Measurements from ENCODE around the gene PSMD11.
"Not testable (repeated sequence)": the region's sequence is repeated elsewhere in the genome, so short reads cannot be mapped to it uniquely, and the experiment has no call there.

The PSMD11 gene

DNA sequence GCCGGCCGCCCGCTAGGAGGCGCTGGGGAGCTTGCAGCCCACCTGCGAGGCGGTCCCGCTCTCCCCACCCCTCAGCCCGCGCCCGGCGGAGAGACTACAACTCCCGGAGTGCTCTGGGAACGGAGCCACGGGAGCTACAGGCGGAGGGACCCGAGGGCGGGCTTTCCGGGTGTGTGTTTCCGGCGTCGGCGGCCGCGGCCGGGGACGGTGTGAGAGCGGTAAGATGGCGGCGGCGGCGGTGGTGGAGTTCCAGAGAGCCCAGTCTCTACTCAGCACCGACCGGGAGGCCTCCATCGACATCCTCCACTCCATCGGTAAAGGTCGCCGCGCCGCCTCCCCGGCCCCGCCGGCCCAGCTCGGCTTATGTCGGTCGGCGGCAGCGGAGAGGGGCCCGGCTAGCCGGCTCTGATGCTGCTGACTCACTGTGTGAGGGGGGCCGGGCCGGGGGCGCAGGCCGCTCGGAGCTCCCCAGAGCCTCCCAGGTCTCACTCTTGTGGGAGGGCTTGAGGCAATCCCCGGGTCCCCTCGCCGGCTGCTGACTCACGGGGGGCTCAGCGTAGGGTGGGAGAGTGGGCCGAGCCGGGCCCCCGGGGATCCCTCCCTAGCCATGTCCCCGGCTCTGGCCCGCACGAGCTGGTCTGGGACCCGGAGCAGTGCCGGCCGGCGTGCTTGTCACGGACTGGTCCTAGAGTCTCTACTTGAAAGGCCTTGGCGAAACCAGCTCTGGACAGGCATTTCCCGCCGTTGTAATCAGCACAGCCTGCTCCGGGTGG is at the start of gene PSMD11:
Gene PSMD11 (plus strand): TSS at position 210 of the 773 bp plus-strand sequence. CDS start 14 bp downstream, at position 224.
- in situ Hi-C loops (cut with MboI; ENCODE audit: low sequenced_read_pairs): no loop called here

DNA sequence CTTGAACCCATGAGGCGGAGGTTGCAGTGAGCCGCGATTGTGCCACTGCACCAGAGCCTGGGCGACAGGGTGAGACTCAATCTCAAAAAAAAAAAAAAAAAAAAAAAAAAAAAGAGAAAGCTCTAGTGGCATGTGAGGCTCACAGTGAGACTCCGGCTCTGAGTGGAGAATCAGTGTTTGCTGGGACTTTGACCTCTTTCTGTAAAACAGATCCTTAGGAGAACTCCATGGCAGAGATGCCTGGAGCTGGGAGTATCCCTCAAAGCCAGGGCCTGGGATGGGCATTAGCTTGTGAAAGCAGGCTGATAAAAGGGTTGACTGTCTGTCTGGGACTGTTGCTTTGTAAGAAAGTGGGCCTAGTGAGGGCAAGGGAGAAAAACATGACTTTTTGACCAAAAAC is 48.0 kb upstream of the PSMD11 start:
- in situ Hi-C loops (cut with MboI; ENCODE audit: low sequenced_read_pairs): no loop called here

DNA sequence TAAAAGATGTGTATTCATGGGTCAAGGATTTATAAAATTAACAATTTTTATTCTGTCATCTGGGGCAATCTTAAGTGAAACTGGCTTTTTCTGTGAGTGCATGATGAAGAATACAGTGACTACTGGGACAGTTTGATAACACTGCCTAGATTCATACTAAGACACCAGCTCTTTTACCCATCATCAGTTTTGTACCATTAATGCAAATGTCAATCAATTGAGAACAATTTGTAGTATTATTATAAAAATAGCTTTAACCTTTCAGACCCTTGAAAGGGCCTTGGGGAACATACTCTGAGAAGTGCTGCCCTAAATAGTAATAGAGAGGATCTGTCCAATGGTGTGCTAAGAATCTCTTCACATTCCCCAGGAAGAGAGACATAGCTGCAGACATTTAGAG is 45.4 kb upstream of the PSMD11 start:
- in situ Hi-C loops (cut with MboI; ENCODE audit: low sequenced_read_pairs): no loop called here

DNA sequence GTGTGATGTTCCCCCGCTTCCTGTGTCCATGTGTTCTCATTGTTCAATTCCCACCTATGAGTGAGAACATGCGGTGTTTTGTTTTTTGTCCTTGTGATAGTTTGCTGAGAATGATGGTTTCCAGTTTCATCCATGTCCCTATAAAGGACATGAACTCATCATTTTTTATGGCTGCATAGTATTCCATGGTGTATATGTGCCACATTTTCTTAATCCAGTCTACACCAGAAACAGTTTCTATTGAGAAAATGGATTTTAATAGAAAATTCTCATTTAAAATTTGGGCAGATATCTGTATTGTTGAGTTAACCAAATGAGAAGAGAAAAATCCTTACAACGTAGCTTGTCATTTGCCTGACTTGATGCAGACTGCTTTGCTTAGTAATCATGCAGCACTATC is 34.2 kb upstream of the PSMD11 start:
- in situ Hi-C loops (cut with MboI; ENCODE audit: low sequenced_read_pairs): not testable (repeated sequence)

DNA sequence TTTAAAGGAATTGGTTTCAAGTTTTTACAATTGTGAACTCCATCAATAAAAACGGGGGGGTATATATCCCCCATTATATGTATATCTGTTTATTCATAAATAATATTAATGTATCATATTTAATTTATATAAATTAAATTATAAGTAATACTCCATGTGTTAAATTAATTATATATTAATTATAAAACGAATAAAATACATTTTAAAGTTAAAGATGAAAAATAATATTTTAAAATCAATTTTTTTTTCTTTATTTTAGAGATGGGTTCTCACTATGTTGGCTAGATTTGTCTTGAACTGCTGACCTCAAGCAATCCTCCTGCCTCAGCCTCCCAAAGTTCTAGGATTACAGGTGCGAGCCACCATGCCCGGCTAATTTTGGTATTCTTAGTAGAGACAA is 17.4 kb upstream of the PSMD11 start:
- in situ Hi-C loops (cut with MboI; ENCODE audit: low sequenced_read_pairs): no loop called here

DNA sequence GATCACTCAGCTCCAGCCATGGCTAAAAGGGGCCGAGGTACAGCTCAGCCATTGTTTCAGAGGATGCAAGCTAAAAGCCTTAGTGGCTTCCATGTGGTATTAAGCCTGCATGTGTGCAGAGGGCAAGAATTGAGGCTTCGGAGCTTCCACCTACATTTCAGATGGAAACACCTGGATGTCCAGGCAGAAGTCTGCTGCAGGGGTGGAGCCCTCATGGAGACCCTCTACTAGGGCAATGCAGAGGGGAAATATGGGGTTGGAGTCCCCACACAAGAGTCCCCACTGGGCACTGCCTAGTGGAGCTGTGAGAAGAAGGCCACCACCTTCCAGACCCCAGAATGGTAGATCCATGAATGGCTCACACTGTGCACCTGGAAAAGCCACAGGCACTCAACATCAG is 14.7 kb upstream of the PSMD11 start:
- in situ Hi-C loops (cut with MboI; ENCODE audit: low sequenced_read_pairs): no loop called here

DNA sequence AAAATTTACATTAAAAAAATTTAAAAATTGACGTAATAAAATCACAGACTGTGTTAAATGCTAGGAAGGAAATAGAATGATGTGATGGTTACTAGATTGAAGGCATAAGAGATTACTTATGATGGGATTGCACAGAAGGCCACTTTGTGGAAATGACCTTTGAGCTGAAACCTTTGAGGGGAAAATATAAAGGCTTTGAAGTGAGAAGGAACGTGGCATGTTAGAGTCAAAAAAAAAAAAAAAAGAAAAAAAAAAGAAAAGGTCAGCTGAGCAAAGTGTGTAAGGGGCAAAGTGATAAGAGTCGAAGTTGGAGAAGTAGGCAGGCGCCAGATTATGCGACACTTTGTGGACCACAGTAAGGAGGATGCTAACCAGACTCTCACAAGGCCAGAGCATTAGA is 3.6 kb upstream of the PSMD11 start:
- in situ Hi-C loops (cut with MboI; ENCODE audit: low sequenced_read_pairs): no loop called here

DNA sequence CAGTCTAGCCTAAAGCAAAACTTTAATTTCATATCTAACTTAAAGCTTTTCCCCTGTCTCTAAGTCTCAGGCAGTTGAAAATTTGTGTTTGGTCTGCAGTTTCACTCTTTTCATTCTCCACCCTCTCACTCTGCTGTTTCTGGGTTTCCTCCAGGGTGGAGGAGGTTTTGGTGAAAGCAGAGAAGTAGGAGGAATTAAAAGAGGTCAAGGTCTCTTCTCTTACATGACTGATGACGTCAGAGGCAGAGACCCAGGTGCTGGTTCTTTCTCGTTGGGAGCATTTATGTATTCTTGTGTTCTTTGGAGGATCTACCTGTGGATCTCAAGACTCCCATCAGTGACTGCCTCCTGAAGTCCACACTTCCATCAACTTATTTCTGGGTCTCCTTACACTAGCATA is 2.4 kb upstream of the PSMD11 start:
- in situ Hi-C loops (cut with MboI; ENCODE audit: low sequenced_read_pairs): no loop called here

DNA sequence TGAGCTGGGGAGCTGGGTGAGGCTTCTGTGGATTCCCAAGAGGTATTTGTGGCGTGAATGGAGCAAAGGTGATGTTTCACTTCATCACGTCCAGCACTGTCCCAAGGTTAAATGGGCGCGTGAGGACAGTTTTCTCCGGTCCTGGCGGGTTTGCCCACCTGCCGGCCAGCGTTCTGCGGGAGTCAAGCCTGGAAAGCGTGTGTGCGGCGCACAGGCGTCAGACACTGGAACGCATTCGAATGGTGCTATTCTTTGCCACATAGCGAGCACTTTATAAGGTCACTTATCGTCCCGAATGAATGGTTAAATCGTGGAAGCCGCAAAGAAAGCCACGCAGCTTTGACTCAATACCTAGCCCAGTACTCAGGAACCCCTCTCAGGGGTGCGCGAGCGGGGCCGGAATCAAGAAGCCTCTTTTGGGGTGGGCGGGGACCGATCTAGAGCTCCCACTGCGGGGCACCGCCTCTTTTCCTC is 446 bp upstream of the PSMD11 start:
- in situ Hi-C loops (cut with MboI; ENCODE audit: low sequenced_read_pairs): no loop called here

DNA sequence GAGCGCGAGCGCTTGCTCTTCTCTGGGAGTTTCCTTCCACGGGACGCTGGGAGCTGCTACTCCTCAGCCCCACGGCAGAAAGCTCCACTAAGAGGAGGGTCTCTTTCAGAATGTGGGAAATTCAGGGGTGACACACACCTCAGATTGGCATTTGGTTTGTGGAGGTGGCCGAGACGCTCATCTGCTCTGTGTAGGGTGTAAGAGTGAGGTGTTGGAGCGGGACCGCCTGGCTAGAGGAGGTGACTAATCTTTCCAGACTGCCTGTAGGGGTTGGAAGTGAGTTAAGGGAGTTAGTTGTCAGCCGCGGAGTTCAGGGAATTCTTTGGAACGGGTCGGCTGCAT is 735 bp downstream of the PSMD11 start:
- in situ Hi-C loops (cut with MboI; ENCODE audit: low sequenced_read_pairs): no loop called here

DNA sequence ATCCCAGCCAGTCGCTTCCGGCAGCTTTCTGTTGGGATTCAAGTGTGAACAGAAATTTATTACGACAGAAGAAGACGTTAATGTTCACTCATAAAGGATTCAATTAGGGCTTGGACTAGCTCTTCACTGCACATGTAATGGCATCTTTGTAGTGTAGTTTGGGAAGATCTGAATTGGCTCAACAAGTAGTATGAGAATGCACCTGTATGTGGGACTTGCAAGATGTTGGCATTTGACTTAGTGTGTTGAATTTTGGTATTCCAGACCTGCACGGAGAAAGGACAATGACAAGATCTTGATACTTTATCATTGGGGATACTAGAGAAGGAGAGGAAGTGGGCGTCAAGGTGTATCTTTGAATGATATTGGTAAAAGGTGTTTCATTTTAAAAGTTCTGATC is 1.2 kb downstream of the PSMD11 start:
- in situ Hi-C loops (cut with MboI; ENCODE audit: low sequenced_read_pairs): no loop called here

DNA sequence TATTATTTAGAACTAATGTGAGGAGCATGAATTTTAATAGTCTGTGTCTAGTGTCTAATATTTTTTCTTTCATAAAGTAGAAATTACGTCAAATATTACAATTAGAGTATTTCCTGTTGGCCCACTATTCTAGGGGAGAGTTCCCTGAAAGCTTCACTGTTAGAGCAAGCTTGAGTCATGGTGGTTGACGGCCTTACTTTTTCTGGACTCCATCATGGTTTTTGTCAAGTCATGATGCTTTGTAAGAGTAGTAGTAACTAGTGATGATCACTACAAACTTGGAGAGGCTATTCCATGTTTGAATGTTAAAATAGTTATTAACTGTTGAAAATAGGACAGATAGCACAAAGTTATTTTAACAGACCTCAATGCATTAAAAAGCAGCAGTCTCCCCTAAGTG is 1.7 kb downstream of the PSMD11 start:
- in situ Hi-C loops (cut with MboI; ENCODE audit: low sequenced_read_pairs): no loop called here

DNA sequence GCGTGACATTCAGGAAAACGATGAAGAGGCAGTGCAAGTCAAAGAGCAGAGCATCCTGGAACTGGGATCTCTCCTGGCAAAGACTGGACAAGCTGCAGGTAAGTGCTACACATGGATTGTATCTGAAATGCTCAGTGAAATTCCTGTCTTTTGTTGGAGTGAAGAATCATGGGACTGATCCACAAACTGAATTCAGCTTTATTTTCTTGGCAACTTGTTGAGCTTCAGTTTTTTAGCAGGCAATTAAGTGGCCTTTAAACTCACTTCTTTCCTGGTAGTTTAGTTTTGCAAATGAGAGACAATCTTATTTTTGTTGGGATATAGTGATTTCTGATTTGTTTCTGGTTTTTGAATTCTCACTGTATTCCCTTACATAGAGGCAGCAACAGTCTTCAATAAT is 2.6 kb downstream of the PSMD11 start:
- in situ Hi-C loops (cut with MboI; ENCODE audit: low sequenced_read_pairs): no loop called here

DNA sequence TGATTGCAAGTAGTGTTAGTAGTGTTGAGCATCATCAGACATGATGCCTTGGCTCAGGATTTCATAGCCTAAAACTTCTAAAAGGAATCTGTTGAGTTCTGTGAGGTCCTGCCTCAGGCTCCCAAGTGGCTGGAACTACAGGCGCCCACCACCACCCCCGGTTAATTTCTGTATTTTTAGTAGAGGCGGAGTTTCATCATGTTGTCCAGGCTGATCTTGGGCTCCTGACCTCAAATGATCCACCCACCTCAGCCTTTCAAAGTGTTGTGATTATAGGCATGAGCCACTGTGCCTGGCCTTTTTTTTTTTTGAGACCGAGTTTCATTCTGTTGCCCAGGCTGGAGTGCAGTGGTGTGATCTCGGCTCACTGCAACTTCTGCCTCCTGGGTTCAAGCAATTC is 5.7 kb downstream of the PSMD11 start:
- in situ Hi-C loops (cut with MboI; ENCODE audit: low sequenced_read_pairs): loop anchor here (25.0 kb wide), 2 partner anchors 162 to 312 kb away; no protein-coding TSS in a partner anchor

DNA sequence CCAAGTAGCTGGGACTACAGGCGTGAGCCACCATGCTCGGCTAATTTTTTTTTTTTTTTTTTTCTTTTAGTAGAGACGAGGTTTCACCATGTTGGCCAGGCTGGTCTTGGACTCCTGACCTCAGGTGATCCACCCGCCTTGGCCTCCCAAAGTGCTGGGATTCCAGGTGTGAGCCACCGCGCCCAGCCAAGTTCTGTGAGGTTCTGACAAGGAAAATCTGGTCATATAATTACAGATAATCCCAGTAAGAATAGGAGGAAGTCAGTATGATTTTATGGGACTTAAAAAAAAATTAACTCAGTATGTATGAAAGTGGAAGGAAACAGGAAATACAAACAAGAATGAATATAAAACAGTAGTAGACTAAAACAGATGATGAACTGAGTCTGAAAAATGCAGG is 6.1 kb downstream of the PSMD11 start:
- in situ Hi-C loops (cut with MboI; ENCODE audit: low sequenced_read_pairs): loop anchor here (25.0 kb wide), 2 partner anchors 162 to 312 kb away; no protein-coding TSS in a partner anchor

DNA sequence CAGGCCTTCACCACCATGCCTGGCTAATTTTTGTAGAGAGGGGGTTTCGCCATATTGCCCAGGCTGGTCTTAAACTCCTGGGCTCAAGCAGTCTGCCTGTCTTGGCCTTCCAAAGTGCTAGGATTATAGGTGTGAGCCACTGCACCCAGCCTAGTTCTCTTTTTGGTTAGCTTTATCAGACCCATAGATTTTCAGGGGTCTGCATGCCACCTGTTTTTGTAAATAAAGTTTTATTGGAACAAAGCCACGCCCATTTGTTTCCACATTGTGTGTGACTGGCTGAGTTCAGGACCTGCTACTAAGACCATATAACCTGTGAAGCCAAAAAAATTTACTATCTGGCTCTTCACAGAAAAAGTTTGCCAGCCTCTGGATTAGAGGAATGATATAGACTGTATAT is 7.6 kb downstream of the PSMD11 start:
- in situ Hi-C loops (cut with MboI; ENCODE audit: low sequenced_read_pairs): loop anchor here (25.0 kb wide), 2 partner anchors 160 to 310 kb away; no protein-coding TSS in a partner anchor

DNA sequence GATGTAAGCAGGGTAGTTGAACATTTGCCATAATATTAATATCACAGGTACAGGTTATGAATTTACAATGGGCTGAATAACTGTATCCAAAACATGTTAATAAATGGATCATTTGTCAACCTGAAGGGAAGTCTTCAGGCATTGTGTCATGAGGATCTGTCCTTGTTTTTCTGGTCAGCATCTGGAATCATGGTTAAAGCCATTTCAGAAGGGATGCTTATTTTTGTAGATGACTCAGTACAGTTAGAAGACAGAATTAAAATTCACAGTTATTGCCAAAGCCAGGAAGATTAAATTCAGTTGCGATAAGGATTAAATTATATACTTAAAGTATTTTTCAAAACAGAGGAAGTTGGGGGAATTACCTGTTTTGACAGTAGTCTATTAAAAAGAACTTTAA is 8.0 kb downstream of the PSMD11 start:
- in situ Hi-C loops (cut with MboI; ENCODE audit: low sequenced_read_pairs): loop anchor here (25.0 kb wide), 2 partner anchors 160 to 310 kb away; no protein-coding TSS in a partner anchor

DNA sequence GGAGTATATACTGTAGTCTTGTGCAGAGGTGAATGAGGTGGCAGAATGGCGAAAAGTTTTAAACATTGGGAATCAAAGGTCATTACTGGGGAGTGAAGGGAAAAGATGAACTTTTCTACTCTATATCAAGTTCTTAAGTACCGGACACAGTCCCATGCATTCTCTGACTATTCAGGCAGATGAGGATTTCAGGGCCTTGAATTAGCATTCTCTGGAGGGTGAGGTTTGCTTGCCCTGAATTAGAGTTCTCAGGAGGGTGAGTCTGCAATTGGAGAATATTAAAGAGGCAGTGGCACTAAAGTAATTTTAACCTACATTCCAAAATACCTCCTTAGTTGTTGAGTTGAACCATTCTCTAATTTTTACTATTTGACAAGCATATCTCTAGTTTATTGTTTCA is 9.1 kb downstream of the PSMD11 start:
- in situ Hi-C loops (cut with MboI; ENCODE audit: low sequenced_read_pairs): loop anchor here (25.0 kb wide), 2 partner anchors 159 to 309 kb away; no protein-coding TSS in a partner anchor

DNA sequence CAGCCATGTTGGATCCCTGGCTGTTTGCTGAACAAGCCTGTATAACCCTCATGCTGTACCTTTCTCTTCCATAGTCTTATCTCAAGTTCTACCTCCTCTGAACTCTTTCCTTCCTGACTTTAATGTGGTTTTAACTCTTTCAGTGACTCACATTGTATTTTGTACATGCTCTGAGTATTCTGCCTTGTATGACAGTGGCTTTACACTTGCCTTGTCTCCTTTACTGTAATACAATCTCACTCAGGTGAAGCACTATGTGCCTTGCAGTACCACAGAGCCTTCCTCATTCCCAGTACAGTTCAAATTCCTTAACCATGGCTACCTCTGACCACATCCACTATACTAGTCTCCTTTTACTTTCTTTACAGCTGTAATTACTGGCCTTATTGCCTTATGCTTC is 14.1 kb downstream of the PSMD11 start:
- in situ Hi-C loops (cut with MboI; ENCODE audit: low sequenced_read_pairs): loop anchor here (25.0 kb wide), 2 partner anchors 154 to 304 kb away; no protein-coding TSS in a partner anchor

DNA sequence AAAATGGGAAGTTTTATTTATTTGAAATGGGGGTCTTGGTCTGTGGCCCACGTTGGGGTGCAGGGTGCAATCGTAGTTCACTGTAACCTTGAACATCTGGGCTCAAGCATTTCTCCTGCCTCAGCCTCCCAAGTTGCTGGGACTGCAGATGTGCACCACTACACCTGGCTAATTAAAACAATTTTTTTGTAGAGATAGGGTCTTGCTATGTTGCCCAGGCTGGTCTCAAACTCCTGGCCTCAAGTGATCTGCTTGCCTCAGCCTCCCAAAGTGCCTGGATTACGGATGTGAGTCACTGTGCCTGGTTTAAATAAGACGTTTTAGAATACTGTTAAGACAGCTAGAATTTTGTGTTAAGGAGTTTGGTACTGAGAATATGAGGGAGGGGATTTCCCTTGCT is 15.7 kb downstream of the PSMD11 start:
- in situ Hi-C loops (cut with MboI; ENCODE audit: low sequenced_read_pairs): loop anchor here (25.0 kb wide), 2 partner anchors 152 to 302 kb away; no protein-coding TSS in a partner anchor

DNA sequence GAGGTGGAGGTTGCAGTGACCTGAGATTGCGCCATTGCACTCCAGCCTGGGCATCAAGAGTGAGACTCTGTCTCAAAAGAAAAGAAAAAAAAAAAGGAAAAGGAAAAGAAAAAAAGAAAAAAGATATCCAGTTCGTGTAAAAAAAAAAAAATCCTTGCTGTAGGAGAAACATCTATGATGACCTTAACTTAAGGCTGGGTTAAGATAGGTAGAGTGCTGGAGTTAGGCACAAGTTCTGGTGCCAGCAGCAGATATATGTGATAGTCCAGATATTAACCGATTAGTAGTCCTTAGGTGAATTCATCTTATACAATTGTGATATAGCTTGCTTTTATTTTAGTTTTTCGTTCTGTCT is 17.2 kb downstream of the PSMD11 start:
- in situ Hi-C loops (cut with MboI; ENCODE audit: low sequenced_read_pairs): loop anchor here (25.0 kb wide), 2 partner anchors 151 to 301 kb away; no protein-coding TSS in a partner anchor

DNA sequence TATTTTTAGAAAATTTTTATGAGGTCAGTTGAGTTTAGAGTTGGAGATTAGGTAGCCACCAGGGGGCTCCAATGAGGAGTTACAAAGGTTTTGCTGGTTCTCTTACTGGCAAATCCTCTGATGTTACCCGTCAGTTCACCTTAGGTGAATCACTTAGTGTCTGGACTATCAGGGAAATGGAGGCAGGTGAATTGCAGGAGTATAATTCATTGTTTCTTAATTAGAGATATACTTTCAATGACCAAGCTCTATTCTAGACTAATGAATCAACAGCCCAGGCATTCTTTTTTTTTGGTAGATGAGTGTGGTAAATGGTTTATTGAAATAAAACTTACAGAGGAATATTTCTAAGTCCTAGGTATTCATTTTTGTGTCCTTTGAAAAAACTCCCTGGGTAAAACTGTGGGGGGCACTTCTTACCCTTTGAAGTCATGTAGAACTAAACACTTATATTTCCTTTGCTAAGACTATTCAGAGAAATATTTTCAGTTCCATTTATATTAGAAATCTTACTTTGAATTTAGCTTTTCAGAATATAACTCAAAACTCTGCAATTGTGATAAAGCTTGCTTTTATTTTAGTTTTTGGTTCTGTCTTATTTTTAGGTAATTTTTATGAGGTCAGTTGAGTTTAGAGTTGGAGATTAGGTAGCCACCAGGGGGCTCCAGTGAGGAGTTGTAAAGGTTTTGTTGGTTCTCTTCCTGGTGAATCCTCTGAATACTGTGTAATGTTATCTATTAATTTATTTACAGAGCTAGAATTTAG is 17.7 kb downstream of the PSMD11 start:
- in situ Hi-C loops (cut with MboI; ENCODE audit: low sequenced_read_pairs): loop anchor here (25.0 kb wide), 2 partner anchors 150 to 300 kb away; no protein-coding TSS in a partner anchor

Data from HL-60/S4 treated with phorbol 12-myristate 13-acetate at 8.2 ng/mL for 4 days and 3 days (cell line).